Stimulated activated CD4-positive, alpha-beta T cell treated with anti-CD3 and anti-CD28 coated beads, Interleukin-2, amount 100 ng/mL, for 4 hours (primary cell): ENCODE data around the gene YARS1.
A peak's percentile ranks its signal among the peaks of the same experiment; 100 is the strongest.
"Not testable (repeated sequence)": the region's sequence is repeated elsewhere in the genome, so short reads cannot be mapped to it uniquely, and the experiment has no call there.

Experiments used
- DNase-seq: peaks from one replicate; pipeline ENCODE4 v3.0.0-alpha.2; 2020; ENCODE audit warnings: low read depth

Gene YARS1

GRCh38 chr1:32816676-32817158 lies 441 bp downstream of the YARS1 start:
- peak; percentile 9 for DNase-seq

GRCh38 chr1:32813941-32814739 lies 3.0 kb downstream of the YARS1 start:
- DNase-seq, result no peak

- DNase-seq, result no peak
Measured at GRCh38 chr1:32811917-32812316, 5.2 kb downstream of the YARS1 start.

GRCh38 chr1:32811265-32811664 lies 5.9 kb downstream of the YARS1 start:
- DNase-seq, result no peak

GRCh38 chr1:32810358-32810757 lies 6.8 kb downstream of the YARS1 start:
- no peak for DNase-seq

- DNase-seq, result no peak
Measured at GRCh38 chr1:32808580-32808979, 8.6 kb downstream of the YARS1 start.

GRCh38 chr1:32806910-32807523 lies 10.1 kb downstream of the YARS1 start:
- no peak for DNase-seq

GRCh38 chr1:32806290-32806689 lies 10.9 kb downstream of the YARS1 start:
- no peak for DNase-seq

GRCh38 chr1:32804460-32804859 lies 12.7 kb downstream of the YARS1 start:
- DNase-seq, result not testable (repeated sequence)

- no peak for DNase-seq
Measured at GRCh38 chr1:32801096-32801715, 16.0 kb downstream of the YARS1 start.

- DNase-seq, result peak; percentile 17
Measured at GRCh38 chr1:32798679-32799416, 18.3 kb downstream of the YARS1 start.

- DNase-seq, result no peak
Measured at GRCh38 chr1:32798191-32798590, 19.0 kb downstream of the YARS1 start.

GRCh38 chr1:32797456-32797855 lies 19.7 kb downstream of the YARS1 start:
- no peak for DNase-seq

- not testable (repeated sequence) for DNase-seq
Measured at GRCh38 chr1:32795763-32796162, 21.4 kb downstream of the YARS1 start.

GRCh38 chr1:32791881-32792280 lies 25.3 kb downstream of the YARS1 start:
- DNase-seq, result no peak

- not testable (repeated sequence) for DNase-seq
Measured at GRCh38 chr1:32789356-32789755, 27.8 kb downstream of the YARS1 start.

- DNase-seq, result no peak
Measured at GRCh38 chr1:32786856-32787255, 30.3 kb downstream of the YARS1 start.

- DNase-seq, result no peak
Measured at GRCh38 chr1:32784817-32785216, 32.3 kb downstream of the YARS1 start.

GRCh38 chr1:32783851-32784250 lies 33.3 kb downstream of the YARS1 start:
- DNase-seq, result no peak

GRCh38 chr1:32782086-32782485 lies 35.1 kb downstream of the YARS1 start:
- DNase-seq, result no peak

GRCh38 chr1:32780628-32781234 lies 36.4 kb downstream of the YARS1 start:
- no peak for DNase-seq

- no peak for DNase-seq
Measured at GRCh38 chr1:32780005-32780404, 37.2 kb downstream of the YARS1 start.
